ENCODE results near the gene POU4F3.

- TF ChIP-seq CTCF (conservative IDR thresholded peaks at IDR 0.05; ENCODE audit: low read depth, low read length) (no peak), RFX5 (IDR thresholded peaks at IDR 0.05; ENCODE audit: low read depth, low read length) (no peak), NFE2L2 (IDR thresholded peaks at IDR 0.05; ENCODE audit: low read depth, low read length) (no peak), MAFK (IDR thresholded peaks at IDR 0.05; ENCODE audit: low read depth, low read length) (no peak), POLR2A (IDR thresholded peaks at IDR 0.05; ENCODE audit: low read depth, low read length) (no peak), FOS (IDR thresholded peaks at IDR 0.05; ENCODE audit: low read depth, low read length) (no peak)
These were observed 7.1 kb downstream of the POU4F3 start for GRCh38 chr5:146345578-146346366.

Measured in IMR-90 (cell line).